Measurements from ENCODE around the gene DAO.

- peak; percentile 91 for TF ChIP-seq CTCF (conservative IDR thresholded peaks at IDR 0.05; ENCODE audit: low read length)
- no peak for TF ChIP-seq EZH2phosphoT487 (IDR thresholded peaks at IDR 0.05; ENCODE audit: borderline replicate concordance, low read depth, low read length)
These were observed 4.5 kb downstream of the DAO start for GRCh38 chr12:108884116-108885012.
